ENCODE measurements around the gene ISL2. TPM values are rescaled to one million over a fixed set of nuclear protein-coding genes. Genes with fewer than 3 reads are reported as not detected.
A peak's percentile ranks its signal among the peaks of the same experiment; 100 is the strongest.

The ISL2 gene
- total RNA-seq, 1 donor from 2014 or later: 1.2 TPM

DNA sequence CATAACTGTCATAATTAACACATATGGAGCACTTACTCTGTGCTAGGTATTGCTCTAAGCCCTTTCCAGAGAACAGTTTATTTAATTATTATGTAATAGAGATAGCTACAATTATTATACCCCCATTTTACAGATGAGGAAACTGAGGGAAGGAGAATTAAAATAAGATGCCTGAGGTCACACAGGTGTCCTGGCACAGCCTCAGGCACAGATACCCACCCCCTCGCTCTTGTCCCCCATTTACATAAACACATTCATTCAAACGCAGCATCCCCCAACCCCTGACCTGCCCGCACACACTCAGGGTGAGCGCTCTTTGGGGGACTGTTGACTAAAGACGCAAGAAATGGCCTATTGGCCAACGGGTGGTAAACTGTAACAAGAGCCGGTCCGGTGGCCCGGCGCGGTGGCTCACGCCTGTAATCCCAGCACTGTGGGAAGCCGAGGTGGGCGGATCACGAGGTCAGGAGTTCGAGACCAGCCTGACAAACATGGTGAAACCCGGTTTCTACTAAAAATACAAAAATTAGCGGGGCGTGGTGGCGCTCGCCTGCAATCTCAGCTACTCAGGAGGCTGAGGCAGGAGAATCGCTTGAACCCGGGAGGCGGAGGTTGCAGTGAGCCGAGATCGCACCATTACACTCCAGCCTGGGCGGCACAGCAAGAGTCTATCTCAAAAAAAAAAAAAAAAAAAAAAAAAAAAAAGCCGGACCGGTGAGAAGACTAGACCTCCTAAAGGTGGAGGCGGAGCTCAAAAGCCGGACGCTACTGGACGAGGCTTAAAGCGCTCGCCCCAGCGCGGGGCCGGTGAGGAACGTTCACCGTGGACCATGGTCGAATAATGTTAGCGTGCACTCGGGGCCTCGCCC lies 1.9 kb upstream of the ISL2 start:
- Mint-ChIP-seq H3K36me3 (no peaks in the 10 kb centered on the region), H3K9me3 (no peaks in the 10 kb centered on the region), H3K4me1 (peaks cover 24% of the 10 kb centered on the region), H3K27me3 (ENCODE audit: low read depth) (peaks cover 79% of the 10 kb centered on the region), H3K4me3 (peak overlapping the region; percentile 64), H3K27ac (peak overlapping the region; percentile 25)
- no peak for DNase-seq (ENCODE audit: low spot score in 2 of 2, unreplicated experiment in 2 of 2)
- TF ChIP-seq, protein P1, sequence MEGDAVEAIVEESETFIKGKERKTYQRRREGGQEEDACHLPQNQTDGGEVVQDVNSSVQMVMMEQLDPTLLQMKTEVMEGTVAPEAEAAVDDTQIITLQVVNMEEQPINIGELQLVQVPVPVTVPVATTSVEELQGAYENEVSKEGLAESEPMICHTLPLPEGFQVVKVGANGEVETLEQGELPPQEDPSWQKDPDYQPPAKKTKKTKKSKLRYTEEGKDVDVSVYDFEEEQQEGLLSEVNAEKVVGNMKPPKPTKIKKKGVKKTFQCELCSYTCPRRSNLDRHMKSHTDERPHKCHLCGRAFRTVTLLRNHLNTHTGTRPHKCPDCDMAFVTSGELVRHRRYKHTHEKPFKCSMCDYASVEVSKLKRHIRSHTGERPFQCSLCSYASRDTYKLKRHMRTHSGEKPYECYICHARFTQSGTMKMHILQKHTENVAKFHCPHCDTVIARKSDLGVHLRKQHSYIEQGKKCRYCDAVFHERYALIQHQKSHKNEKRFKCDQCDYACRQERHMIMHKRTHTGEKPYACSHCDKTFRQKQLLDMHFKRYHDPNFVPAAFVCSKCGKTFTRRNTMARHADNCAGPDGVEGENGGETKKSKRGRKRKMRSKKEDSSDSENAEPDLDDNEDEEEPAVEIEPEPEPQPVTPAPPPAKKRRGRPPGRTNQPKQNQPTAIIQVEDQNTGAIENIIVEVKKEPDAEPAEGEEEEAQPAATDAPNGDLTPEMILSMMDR (IDR thresholded peaks at IDR 0.05; ENCODE audit: unreplicated experiment): no peak

DNA sequence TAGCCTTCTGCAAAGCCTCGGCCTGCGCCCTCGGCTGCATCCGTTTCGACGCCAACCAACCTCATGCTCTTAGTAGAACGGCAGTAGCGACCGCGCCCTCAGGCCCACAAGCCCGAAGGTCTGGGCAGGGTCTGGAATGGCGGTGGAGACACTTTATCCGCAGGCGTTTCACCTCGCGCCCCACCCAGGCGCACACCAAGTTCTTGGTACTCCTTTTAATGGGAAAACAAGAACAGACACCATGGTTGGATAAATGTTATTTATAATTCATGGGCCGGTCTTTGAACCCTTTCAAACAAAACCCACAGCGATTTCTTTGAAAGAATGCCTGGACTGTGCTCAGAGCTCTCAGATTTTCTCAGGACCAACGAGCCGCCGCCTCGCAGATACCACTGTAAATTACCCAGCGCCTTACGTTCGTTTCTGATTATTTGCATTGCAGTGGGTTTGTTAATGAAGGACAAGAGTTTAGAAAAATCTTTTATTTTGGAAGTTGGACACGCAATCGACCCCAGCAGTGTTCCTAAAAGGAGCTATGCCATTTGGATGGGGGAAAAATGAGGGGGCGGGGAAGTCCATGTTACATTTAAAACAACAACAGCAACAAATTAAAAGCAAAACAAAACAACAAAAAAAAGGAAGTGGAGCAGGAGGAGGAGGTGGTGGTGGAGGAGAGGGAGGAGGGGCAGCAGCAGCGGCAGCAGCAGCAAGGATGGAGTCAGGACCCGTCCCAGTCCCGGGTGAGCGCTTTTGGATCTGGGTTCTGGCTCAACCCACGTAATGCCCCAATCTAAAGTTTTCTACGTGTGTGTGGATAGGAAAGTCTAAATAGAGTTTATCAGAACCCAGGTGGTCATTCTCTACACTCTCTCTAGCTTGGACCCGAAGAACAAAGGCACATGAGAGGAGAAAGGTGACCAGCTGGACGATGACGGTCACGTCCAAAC lies 993 bp upstream of the ISL2 start:
- TF ChIP-seq, protein P1 (IDR thresholded peaks at IDR 0.05; ENCODE audit: unreplicated experiment): no peak
- DNase-seq (ENCODE audit: low spot score in 2 of 2, unreplicated experiment in 2 of 2): no peak
- Mint-ChIP-seq H3K36me3 (no peaks in the 10 kb centered on the region), H3K9me3 (no peaks in the 10 kb centered on the region), H3K27ac (peak overlapping the region; percentile 75), H3K4me1 (peaks cover 32% of the 10 kb centered on the region), H3K27me3 (ENCODE audit: low read depth) (peaks cover 81% of the 10 kb centered on the region), H3K4me3 (peak overlapping the region; percentile 64)

DNA sequence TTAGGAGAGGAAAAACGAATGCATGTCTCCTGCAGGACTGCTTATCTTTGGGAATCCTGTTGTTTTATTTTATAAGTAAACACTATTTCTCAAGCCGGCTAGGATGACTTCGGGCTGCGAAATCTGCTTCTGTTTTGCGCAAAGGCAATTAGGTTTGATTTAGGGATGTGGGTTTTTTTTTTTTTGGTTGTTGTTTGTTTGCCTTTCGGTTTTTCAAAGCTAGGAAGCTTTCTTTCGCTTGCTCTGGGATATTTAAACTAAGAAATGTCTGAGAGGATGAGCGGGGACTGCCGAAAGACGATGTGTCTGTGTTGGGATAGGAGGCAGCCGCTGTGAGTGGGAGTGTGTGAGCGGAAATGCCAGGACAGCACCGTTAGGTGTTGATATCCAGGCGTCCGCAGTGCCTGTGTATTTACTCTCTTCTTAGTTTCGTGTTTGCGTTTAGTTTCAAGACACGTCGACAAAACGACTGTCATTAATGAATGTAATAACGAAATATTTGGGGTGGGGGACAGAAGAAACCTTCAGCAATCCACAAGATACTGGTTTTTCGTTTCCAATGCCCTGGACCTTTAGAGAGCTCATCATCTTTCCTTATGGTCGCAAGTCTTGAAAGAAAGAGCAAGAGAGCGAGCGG lies 604 bp downstream of the ISL2 start:
- peak overlapping the region; percentile 64 for H3K4me3 Mint-ChIP-seq
- H3K27me3 Mint-ChIP-seq (ENCODE audit: low read depth): peaks cover 97% of the 10 kb centered on the region
- TF ChIP-seq, protein P1 (IDR thresholded peaks at IDR 0.05; ENCODE audit: unreplicated experiment): no peak
- peak overlapping the region; percentile 41 for H3K27ac Mint-ChIP-seq
- H3K36me3 Mint-ChIP-seq: no peaks in the 10 kb centered on the region
- DNase-seq (ENCODE audit: low spot score in 2 of 2, unreplicated experiment in 2 of 2): no peak
- H3K9me3 Mint-ChIP-seq: no peaks in the 10 kb centered on the region
- H3K4me1 Mint-ChIP-seq: peaks cover 44% of the 10 kb centered on the region

DNA sequence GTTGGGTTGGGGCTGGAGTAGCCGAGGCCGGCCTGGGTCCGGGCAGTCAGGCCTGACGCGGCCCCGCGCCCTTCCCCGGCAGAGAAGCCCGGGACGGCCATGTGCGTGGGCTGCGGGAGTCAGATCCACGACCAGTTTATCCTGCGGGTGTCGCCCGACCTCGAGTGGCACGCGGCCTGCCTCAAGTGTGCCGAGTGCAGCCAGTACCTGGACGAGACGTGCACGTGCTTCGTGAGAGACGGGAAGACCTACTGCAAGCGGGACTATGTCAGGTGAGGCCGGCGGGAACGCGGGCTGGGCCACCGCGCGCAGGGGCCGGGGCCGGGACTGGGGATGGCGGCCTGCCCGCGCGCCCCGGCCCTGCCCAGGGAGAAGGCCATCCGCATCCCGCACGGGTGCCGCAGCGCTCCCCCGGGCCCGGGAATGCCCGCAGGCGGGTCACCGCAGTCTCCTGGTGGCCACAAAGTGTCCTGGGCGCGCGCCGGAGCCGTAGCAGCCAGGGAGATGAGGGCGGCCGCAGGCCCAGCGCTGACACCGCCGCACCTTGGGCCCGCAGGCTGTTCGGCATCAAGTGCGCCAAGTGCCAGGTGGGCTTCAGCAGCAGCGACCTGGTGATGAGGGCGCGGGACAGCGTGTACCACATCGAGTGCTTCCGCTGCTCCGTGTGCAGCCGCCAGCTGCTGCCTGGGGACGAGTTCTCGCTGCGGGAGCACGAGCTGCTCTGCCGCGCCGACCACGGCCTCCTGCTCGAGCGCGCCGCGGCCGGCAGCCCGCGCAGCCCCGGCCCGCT lies 1.3 kb downstream of the ISL2 start:
- TF ChIP-seq, protein P1 (IDR thresholded peaks at IDR 0.05; ENCODE audit: unreplicated experiment): no peak
- peaks cover 93% of the 10 kb centered on the region for H3K27me3 Mint-ChIP-seq (ENCODE audit: low read depth)
- H3K36me3 Mint-ChIP-seq: no peaks in the 10 kb centered on the region
- peak in 1 of 2 experiments; percentile 53 for DNase-seq (ENCODE audit: low spot score in 2 of 2, unreplicated experiment in 2 of 2)
- H3K9me3 Mint-ChIP-seq: no peaks in the 10 kb centered on the region
- H3K27ac Mint-ChIP-seq: no peak overlapping the region
- peak overlapping the region; percentile 64 for H3K4me3 Mint-ChIP-seq
- peaks cover 44% of the 10 kb centered on the region for H3K4me1 Mint-ChIP-seq
